Ishikawa (cell line): ENCODE data around the gene WNT3A.

Source experiments
- CREB1 ChIP-seq: IDR thresholded peaks from 2 replicates; pipeline ENCODE4 v1.6.1; 2012; ENCODE audit warnings: low read depth
- EGR1 ChIP-seq: IDR thresholded peaks from 2 replicates; pipeline ENCODE4 v1.6.1; 2012
- EP300 ChIP-seq: IDR thresholded peaks from 2 replicates; pipeline ENCODE4 v1.6.1; 2012; ENCODE audit warnings: borderline replicate concordance
- FOXM1 ChIP-seq: IDR thresholded peaks from 2 replicates; pipeline ENCODE4 v1.6.1; 2012; ENCODE audit warnings: low read depth, borderline replicate concordance
- RAD21 ChIP-seq: IDR thresholded peaks from 2 replicates; pipeline ENCODE4 v1.6.1; 2012; ENCODE audit warnings: low read depth
- TAF1 ChIP-seq: IDR thresholded peaks from 2 replicates; pipeline ENCODE4 v1.6.1; 2012; ENCODE audit warnings: low read depth, mild to moderate bottlenecking
- TCF12 ChIP-seq: IDR thresholded peaks from 2 replicates; pipeline ENCODE4 v1.6.1; 2012; ENCODE audit warnings: low read depth
- YY1 ChIP-seq: IDR thresholded peaks from 2 replicates; pipeline ENCODE4 v1.6.1; 2012; ENCODE audit warnings: low read depth
- TF ChIP-seq, protein P1 (sequence below): IDR thresholded peaks from 2 replicates; pipeline ENCODE4 v1.6.1; 2012; ENCODE audit warnings: low read depth, mild to moderate bottlenecking
- TF ChIP-seq, protein P2 (sequence below): IDR thresholded peaks from 2 replicates; pipeline ENCODE4 v1.6.1; 2012

DNA sequence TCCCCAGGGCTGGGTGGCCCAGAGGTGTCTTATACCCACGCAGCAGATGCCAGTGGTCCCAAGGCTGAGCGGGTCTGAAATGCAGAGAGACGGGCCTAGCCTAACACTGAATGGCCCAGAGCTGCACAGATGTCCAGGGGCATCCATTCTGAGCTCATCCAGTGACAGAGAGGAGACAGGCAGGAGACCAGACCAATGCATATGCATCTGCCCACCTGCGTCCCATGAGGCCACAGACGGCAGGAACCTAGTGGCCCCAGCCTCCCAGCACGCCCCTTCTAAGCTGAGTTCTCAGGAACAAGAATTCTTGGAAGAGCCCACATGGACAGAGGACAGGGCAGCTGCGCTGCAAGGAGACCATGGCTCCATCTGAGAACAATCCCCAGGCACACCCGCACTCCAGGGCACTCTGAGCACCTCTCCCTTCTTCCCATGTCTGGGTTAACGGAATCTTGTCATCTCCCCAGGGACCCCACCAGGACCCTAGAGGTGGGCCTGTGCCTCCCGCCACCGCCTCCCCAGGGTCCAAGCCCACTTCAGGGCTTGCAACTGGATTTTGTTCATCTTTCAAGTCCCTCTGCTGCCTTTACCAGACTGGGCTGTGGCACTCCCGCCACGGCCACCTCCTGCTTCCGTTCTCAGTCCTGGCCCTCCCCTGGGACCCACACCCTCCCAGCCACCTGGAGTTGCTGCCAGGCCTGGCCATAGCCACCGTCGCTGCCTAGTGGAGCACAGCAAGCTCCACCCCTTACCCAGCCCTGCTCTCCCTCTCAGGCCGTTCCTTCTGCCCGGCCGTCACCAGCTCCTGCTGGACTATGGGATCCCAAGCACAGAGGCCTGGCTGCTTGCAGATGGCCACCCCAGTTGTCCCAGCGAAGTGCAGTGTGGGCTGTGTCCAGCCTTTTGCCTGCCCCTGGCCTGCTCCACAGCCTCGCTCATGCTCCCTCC lies 3.3 kb downstream of the WNT3A start:
- TF ChIP-seq EP300: no peak
- no peak for TF ChIP-seq RAD21
- TF ChIP-seq TCF12: no peak
- no peak for TF ChIP-seq EGR1
- TF ChIP-seq, protein P1, sequence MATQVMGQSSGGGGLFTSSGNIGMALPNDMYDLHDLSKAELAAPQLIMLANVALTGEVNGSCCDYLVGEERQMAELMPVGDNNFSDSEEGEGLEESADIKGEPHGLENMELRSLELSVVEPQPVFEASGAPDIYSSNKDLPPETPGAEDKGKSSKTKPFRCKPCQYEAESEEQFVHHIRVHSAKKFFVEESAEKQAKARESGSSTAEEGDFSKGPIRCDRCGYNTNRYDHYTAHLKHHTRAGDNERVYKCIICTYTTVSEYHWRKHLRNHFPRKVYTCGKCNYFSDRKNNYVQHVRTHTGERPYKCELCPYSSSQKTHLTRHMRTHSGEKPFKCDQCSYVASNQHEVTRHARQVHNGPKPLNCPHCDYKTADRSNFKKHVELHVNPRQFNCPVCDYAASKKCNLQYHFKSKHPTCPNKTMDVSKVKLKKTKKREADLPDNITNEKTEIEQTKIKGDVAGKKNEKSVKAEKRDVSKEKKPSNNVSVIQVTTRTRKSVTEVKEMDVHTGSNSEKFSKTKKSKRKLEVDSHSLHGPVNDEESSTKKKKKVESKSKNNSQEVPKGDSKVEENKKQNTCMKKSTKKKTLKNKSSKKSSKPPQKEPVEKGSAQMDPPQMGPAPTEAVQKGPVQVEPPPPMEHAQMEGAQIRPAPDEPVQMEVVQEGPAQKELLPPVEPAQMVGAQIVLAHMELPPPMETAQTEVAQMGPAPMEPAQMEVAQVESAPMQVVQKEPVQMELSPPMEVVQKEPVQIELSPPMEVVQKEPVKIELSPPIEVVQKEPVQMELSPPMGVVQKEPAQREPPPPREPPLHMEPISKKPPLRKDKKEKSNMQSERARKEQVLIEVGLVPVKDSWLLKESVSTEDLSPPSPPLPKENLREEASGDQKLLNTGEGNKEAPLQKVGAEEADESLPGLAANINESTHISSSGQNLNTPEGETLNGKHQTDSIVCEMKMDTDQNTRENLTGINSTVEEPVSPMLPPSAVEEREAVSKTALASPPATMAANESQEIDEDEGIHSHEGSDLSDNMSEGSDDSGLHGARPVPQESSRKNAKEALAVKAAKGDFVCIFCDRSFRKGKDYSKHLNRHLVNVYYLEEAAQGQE: no peak
- TF ChIP-seq CREB1: no peak
- no peak for TF ChIP-seq TAF1
- TF ChIP-seq YY1: no peak
- no peak for TF ChIP-seq FOXM1
- TF ChIP-seq, protein P2, sequence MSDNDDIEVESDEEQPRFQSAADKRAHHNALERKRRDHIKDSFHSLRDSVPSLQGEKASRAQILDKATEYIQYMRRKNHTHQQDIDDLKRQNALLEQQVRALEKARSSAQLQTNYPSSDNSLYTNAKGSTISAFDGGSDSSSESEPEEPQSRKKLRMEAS: 0 out of 2 replicates have a peak, but pooled peaks have one; percentile 17
